GM18507 (cell line): ENCODE results near the gene MTERF4.

Source experiments
- DNase-seq: peaks from one replicate; pipeline ENCODE4 v3.0.0; 2011; ENCODE audit warnings: low read depth; ENCODE audit not compliant: insufficient read length; ENCODE audit errors: extremely low spot score
- FAIRE-seq: peaks from 2 replicates; lab custom pipeline; 2011; peaks lifted over from hg19 to GRCh38; lab: Jason Lieb, UNC

Gene MTERF4

GRCh38 chr2:241102239-241102803 lies at the start of gene MTERF4:
Gene MTERF4, minus strand, starts transcription at chr2:241102287. Its CDS starts 14 bp downstream, at chr2:241102273.
- FAIRE-seq: peak; percentile 74
- peak; percentile 76 for DNase-seq

- FAIRE-seq (no peak), DNase-seq (no peak)
Measured at GRCh38 chr2:241150660-241151530, 48.8 kb upstream of the MTERF4 start.

- FAIRE-seq (peak; percentile 95), DNase-seq (peak; percentile 99)
Measured at GRCh38 chr2:241149925-241150659, 48.0 kb upstream of the MTERF4 start, which contains the start of gene PPP1R7. Gene PPP1R7, plus strand, starts transcription at chr2:241150467. Its CDS starts 29 bp downstream, at chr2:241150496.

GRCh38 chr2:241149675-241149924 lies 47.5 kb upstream of the MTERF4 start:
- DNase-seq (no peak), FAIRE-seq (no peak)

GRCh38 chr2:241148891-241149674 lies 47.0 kb upstream of the MTERF4 start, which contains the start of gene PASK:
Gene PASK, minus strand, starts transcription at chr2:241149472. Its CDS starts 6,440 bp downstream, at chr2:241143032.
- DNase-seq: peak; percentile 81
- FAIRE-seq: peak; percentile 99

- FAIRE-seq (peak; percentile 50), DNase-seq (no peak)
Measured at GRCh38 chr2:241148239-241148638, 46.2 kb upstream of the MTERF4 start.

- DNase-seq (no peak), FAIRE-seq (no peak)
Measured at GRCh38 chr2:241147336-241147735, 45.2 kb upstream of the MTERF4 start.

GRCh38 chr2:241146286-241146685 lies 44.2 kb upstream of the MTERF4 start:
- FAIRE-seq (no peak), DNase-seq (no peak)

GRCh38 chr2:241142593-241142992 lies 40.5 kb upstream of the MTERF4 start:
- FAIRE-seq (no peak), DNase-seq (no peak)

GRCh38 chr2:241142063-241142462 lies 40.0 kb upstream of the MTERF4 start:
- FAIRE-seq (no peak), DNase-seq (no peak)

- FAIRE-seq (no peak), DNase-seq (no peak)
Measured at GRCh38 chr2:241141214-241141770, 39.2 kb upstream of the MTERF4 start.

- no peak for DNase-seq
- no peak for FAIRE-seq
Measured at GRCh38 chr2:241140445-241140840, 38.4 kb upstream of the MTERF4 start.

- DNase-seq: no peak
- no peak for FAIRE-seq
Measured at GRCh38 chr2:241139531-241140444, 37.7 kb upstream of the MTERF4 start.

- FAIRE-seq (no peak), DNase-seq (no peak)
Measured at GRCh38 chr2:241138471-241138870, 36.4 kb upstream of the MTERF4 start.

- no peak for DNase-seq
- no peak for FAIRE-seq
Measured at GRCh38 chr2:241137276-241138190, 35.4 kb upstream of the MTERF4 start.

- DNase-seq (no peak), FAIRE-seq (no peak)
Measured at GRCh38 chr2:241136661-241137260, 34.7 kb upstream of the MTERF4 start.

- FAIRE-seq: no peak
Measured at GRCh38 chr2:241136191-241136590, 34.1 kb upstream of the MTERF4 start.

More at GRCh38 chr2:241136191-241136590, 34.1 kb upstream of the MTERF4 start:
- DNase-seq: no peak
